ENCODE measurements around the gene CD274.

CD274 gene

DNA sequence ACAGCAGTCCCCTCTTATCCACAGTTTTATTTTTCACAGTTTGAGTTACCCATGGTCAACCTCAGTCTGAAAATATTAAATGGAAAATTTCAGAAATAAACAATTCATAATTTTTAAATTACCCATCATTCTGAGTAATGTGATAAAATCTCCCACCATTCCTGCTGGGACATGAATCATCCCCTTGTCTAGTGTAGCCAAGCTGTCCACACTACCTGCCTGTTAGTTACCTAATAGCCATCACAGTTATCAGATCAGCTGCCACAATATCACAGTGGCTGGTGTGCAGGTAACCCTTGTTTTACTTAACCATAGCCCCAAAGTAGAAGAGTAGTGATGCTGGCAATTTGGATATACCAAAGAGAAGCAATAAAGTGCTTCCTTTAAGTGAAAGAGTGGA is 23.3 kb upstream of the CD274 start:
- no peak overlapping the region for H3K4me3 ChIP-seq (ENCODE audit: low read length, poor library complexity, severe bottlenecking)
- no peak overlapping the region for H2AFZ ChIP-seq (ENCODE audit: low read length)
- H3K4me2 ChIP-seq (ENCODE audit: low read depth, low read length, poor library complexity, severe bottlenecking): no peak overlapping the region
- no peaks in the 10 kb centered on the region for H3K9me3 ChIP-seq (ENCODE audit: insufficient read depth, low read depth, low read length)
- no peaks in the 10 kb centered on the region for H3K27me3 ChIP-seq (ENCODE audit: insufficient read depth, low read length, poor library complexity, severe bottlenecking)
- H3K4me1 ChIP-seq (ENCODE audit: insufficient read depth, low read length, poor library complexity, severe bottlenecking): no peaks in the 10 kb centered on the region
- H3K9me2 ChIP-seq (replicated peaks; ENCODE audit: low read depth, low read length): no peaks in the 10 kb centered on the region
- H3K79me2 ChIP-seq (ENCODE audit: insufficient read depth, low read length): no peaks in the 10 kb centered on the region
- TF ChIP-seq, protein P1, sequence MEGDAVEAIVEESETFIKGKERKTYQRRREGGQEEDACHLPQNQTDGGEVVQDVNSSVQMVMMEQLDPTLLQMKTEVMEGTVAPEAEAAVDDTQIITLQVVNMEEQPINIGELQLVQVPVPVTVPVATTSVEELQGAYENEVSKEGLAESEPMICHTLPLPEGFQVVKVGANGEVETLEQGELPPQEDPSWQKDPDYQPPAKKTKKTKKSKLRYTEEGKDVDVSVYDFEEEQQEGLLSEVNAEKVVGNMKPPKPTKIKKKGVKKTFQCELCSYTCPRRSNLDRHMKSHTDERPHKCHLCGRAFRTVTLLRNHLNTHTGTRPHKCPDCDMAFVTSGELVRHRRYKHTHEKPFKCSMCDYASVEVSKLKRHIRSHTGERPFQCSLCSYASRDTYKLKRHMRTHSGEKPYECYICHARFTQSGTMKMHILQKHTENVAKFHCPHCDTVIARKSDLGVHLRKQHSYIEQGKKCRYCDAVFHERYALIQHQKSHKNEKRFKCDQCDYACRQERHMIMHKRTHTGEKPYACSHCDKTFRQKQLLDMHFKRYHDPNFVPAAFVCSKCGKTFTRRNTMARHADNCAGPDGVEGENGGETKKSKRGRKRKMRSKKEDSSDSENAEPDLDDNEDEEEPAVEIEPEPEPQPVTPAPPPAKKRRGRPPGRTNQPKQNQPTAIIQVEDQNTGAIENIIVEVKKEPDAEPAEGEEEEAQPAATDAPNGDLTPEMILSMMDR (conservative IDR thresholded peaks at IDR 0.05; ENCODE audit: low read length): no peak
- TF ChIP-seq EZH2phosphoT487 (IDR thresholded peaks at IDR 0.05; ENCODE audit: borderline replicate concordance): no peak
- H3F3A ChIP-seq (ENCODE audit: low read depth): no peaks in the 10 kb centered on the region
- H4K20me1 ChIP-seq (ENCODE audit: insufficient read depth, low read length, poor library complexity, severe bottlenecking): no peaks in the 10 kb centered on the region
- H3K36me3 ChIP-seq (ENCODE audit: insufficient read depth, low read length): no peaks in the 10 kb centered on the region
- H3K9ac ChIP-seq (ENCODE audit: low read depth, low read length, poor library complexity, severe bottlenecking): no peak overlapping the region

GRCh38 chr9:5428172-5428571 is 22.2 kb upstream of the CD274 start:
- no peak overlapping the region for H3K9ac ChIP-seq (ENCODE audit: low read depth, low read length, poor library complexity, severe bottlenecking)
- H3K36me3 ChIP-seq (ENCODE audit: insufficient read depth, low read length): no peaks in the 10 kb centered on the region
- no peak overlapping the region for H3K4me3 ChIP-seq (ENCODE audit: low read length, poor library complexity, severe bottlenecking)
- H2AFZ ChIP-seq (ENCODE audit: low read length): no peak overlapping the region
- H3K27me3 ChIP-seq (ENCODE audit: insufficient read depth, low read length, poor library complexity, severe bottlenecking): no peaks in the 10 kb centered on the region
- no peak overlapping the region for H3K4me2 ChIP-seq (ENCODE audit: low read depth, low read length, poor library complexity, severe bottlenecking)
- no peaks in the 10 kb centered on the region for H3K4me1 ChIP-seq (ENCODE audit: insufficient read depth, low read length, poor library complexity, severe bottlenecking)
- TF ChIP-seq EZH2phosphoT487 (IDR thresholded peaks at IDR 0.05; ENCODE audit: borderline replicate concordance): no peak
- TF ChIP-seq, protein P1 (conservative IDR thresholded peaks at IDR 0.05; ENCODE audit: low read length): no peak
- no peaks in the 10 kb centered on the region for H3K9me3 ChIP-seq (ENCODE audit: insufficient read depth, low read depth, low read length)
- no peaks in the 10 kb centered on the region for H4K20me1 ChIP-seq (ENCODE audit: insufficient read depth, low read length, poor library complexity, severe bottlenecking)
- H3K9me2 ChIP-seq (replicated peaks; ENCODE audit: low read depth, low read length): no peaks in the 10 kb centered on the region
- no peaks in the 10 kb centered on the region for H3K79me2 ChIP-seq (ENCODE audit: insufficient read depth, low read length)
- H3F3A ChIP-seq (ENCODE audit: low read depth): no peaks in the 10 kb centered on the region

DNA sequence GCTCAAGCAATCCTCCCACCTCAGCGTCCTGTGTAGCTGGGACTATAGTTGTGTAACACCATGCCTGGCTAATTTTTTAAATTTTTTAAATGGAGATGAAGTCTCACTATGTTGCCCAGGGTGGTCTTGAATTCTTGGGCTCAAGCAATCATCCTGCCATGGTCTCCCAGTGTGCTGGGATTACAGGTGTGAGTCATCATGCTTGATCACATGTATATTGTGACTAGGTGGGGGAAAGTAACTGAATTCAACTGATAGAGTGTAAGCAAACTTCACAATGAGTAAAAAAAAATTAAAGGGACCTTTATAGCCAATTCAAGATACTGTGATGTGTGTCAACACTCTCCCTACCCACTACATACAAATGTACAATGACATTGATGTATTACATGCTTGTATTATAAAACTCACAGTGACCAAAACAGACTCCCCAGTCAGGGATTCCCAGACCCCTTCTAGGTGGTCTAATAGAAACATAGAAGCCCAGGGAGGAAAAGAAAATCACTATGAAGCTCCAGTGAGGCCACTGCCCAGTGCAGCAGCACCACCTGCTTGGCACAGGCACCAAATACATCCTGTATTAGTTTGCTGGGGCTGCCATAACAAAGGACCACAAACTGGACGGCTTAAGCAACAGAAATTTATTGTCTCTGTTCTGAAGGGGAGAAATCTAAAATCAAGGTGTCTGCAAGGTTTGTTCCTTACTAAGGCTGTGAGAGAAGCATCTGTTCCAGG is 21.4 kb upstream of the CD274 start:
- TF ChIP-seq, protein P1 (conservative IDR thresholded peaks at IDR 0.05; ENCODE audit: low read length): peak; percentile 39
- TF ChIP-seq EZH2phosphoT487 (IDR thresholded peaks at IDR 0.05; ENCODE audit: borderline replicate concordance): no peak
- H3K4me1 ChIP-seq (ENCODE audit: insufficient read depth, low read length, poor library complexity, severe bottlenecking): no peaks in the 10 kb centered on the region

More for the DNA sequence above, 21.4 kb upstream of the CD274 start:
- no peaks in the 10 kb centered on the region for H3K36me3 ChIP-seq (ENCODE audit: insufficient read depth, low read length)
- H3K9me2 ChIP-seq (replicated peaks; ENCODE audit: low read depth, low read length): no peaks in the 10 kb centered on the region
- H3K27me3 ChIP-seq (ENCODE audit: insufficient read depth, low read length, poor library complexity, severe bottlenecking): no peaks in the 10 kb centered on the region
- H4K20me1 ChIP-seq (ENCODE audit: insufficient read depth, low read length, poor library complexity, severe bottlenecking): no peaks in the 10 kb centered on the region
- H3K4me3 ChIP-seq (ENCODE audit: low read length, poor library complexity, severe bottlenecking): no peak overlapping the region
- no peak overlapping the region for H3K9ac ChIP-seq (ENCODE audit: low read depth, low read length, poor library complexity, severe bottlenecking)
- no peaks in the 10 kb centered on the region for H3K79me2 ChIP-seq (ENCODE audit: insufficient read depth, low read length)
- no peak overlapping the region for H3K4me2 ChIP-seq (ENCODE audit: low read depth, low read length, poor library complexity, severe bottlenecking)
- no peaks in the 10 kb centered on the region for H3K9me3 ChIP-seq (ENCODE audit: insufficient read depth, low read depth, low read length)
- H3F3A ChIP-seq (ENCODE audit: low read depth): no peaks in the 10 kb centered on the region
- no peak overlapping the region for H2AFZ ChIP-seq (ENCODE audit: low read length)
